Measurements from ENCODE around the gene ANKH.
A peak's percentile ranks its signal among the peaks of the same experiment; 100 is the strongest.
"Not testable (repeated sequence)": the region's sequence is repeated elsewhere in the genome, so short reads cannot be mapped to it uniquely, and the experiment has no call there.

The ANKH gene

DNA sequence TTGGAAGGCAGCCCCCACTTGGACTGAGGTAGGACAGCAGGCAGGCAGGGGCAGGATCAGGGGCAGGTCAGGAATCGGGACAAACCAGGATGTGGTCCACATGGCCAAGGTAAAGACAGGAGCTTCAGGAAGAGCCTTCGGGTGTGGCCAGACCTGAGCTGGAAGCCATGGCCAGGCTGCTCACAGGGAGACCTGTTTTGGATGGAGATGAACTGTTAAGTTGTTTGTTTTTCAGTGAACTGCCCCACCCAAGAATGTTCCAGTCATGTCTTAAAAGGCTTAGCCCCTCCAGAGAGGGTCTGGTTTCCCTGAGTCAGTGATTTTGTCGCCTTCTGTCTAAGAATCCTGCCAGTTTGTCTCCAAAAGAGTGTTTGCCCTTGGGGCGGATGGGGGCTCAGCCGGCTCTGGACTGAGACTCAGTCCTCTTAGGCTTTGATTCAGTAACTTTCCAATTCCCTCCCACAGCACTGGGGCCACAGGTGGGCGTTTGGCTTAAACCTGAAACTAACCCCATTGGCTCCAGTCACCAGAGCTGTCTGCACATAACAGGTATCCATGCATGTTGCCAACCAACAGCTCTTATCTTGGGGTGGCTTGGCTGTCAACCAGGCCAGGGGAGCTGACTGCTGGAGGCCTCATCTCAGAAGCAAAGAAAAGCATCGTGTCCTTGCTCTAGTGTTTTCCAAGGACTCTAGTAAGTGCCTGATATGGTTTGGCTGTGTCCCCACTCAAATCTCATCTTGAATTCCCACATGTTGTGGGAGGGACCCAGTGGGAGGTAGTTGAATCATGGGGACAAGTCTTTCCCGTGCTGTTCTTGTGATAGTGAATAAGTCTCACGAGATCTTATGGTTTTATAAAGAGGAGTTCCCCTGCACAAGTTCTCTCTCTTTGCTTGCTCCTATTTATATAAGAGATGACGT is 11.3 kb upstream of the ANKH start:
- DNase-seq: no peak

- no peak for DNase-seq
These were observed 10.2 kb upstream of the ANKH start for GRCh38 chr5:14881826-14882225.

- no peak for DNase-seq
These were observed 9.1 kb upstream of the ANKH start for GRCh38 chr5:14880688-14881087.

DNA sequence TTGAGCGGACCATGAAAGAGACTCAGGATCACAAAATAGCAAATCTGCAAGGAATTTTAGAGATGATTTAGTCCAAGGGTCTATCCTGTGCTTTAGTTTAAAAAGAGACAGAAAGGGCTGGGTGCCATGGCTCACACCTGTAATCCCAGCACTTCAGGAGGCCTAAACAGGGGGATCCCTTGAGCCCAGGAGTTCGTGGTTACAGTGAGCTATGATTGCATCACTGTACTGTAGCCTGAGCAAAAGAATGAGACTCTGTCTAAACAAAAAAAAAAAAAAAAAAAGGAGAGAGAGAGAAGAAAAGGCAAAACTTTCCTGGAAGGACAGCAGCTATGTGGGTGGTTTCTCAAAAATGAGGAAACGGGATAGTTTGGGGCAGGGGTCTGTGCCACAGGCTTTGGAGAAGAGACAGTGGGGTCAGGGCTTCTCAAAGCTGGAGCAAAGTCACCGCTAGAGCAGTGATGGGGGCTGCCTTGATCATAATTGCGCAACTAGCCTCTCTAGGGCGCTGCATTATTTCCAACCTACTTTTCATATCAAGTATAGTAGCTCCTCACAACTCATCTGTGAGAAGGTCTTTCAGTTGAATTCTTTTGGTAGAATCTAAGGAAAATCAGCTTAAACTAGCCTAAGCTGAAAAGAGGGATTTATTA is 8.5 kb upstream of the ANKH start:
- no peak for DNase-seq

- DNase-seq: no peak
These were observed 7.8 kb upstream of the ANKH start for GRCh38 chr5:14879393-14879792.

DNA sequence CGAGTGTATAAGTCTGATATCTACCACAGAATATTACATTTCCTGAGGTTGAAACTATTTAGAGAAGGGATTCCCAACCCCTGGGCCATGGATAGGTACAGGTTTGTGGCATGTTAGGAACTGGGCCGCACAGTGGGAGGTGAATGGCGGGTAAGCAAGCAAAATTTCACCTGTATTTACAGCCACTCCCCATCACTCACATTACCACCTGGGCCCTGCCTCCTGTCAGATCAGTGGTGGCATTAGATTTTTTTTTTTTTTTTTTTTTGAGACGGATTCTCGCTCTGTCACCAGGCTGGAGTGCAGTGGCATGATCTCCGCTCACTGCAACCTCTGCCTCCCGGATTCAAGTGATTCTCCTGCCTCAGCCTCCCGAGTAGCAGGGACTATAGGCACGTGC is 6.6 kb upstream of the ANKH start:
- DNase-seq: not testable (repeated sequence)

GRCh38 chr5:14876095-14876494 is 4.5 kb upstream of the ANKH start:
- no peak for DNase-seq

DNA sequence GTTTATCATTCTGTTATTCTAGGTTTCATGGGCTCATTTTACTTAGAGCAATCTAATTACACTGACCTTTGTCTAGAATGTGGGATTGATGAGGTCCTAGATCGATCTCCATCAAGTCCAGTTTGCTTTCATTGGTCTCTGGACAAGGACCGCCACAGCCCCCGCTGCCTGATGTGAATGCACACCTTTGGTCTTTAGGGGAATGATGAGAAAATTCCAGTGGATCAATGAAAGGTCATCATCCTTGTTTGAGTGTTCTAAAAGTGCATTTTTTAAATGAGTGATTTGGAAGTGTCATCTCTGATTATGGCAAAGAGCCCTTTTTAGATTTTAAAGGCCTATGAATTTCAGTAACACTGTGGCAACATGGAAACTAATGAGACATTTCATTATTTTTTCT is 2.2 kb upstream of the ANKH start:
- DNase-seq: no peak

DNA sequence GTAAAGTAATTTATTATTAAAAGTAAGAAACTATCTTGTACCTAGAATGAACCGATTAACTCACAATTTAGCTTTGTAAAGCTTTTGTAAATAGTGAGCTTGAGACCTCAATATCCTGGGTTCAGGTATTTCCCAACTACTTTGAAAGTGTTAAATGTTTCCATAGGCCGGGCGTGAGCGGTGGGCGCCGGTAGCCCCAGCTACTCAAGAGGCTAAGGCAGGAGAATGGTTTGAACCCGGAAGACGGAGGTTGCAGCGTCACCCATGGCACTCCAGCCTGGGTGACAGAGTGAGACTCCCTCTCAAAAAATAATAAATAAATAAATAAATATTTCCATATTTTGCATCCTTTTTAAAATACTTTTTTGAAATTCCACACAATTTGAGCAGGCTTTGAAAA is 1.5 kb upstream of the ANKH start:
- no peak for DNase-seq

GRCh38 chr5:14872070-14872989 is 752 bp upstream of the ANKH start:
- DNase-seq: peak; percentile 71

GRCh38 chr5:14870337-14871213 is 1.0 kb downstream of the ANKH start:
- peak; percentile 35 for DNase-seq

- DNase-seq: peak; percentile 40
These were observed 1.9 kb downstream of the ANKH start for GRCh38 chr5:14869668-14870164.

DNA sequence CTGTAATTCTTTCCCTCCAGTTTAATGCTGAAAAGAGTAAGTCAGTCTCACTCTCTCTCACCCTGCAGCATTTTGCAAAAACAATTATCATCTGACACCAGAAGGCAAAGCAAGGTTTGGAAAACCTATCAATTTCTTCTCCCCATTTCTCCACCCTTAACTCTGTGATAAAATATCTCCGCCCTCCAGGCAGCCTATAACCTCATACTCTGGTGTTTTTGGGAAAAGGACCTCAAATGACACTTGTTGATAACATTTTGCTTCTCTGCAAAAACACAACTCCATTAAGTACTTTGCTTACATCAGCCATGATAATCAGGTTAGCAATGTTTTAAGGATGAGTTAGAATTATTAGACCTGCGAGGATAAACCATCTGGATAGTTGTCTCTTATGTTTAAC is 2.3 kb downstream of the ANKH start:
- DNase-seq: no peak

- DNase-seq: no peak
These were observed 2.8 kb downstream of the ANKH start for GRCh38 chr5:14868771-14869170.

- no peak for DNase-seq
These were observed 7.3 kb downstream of the ANKH start for GRCh38 chr5:14864181-14864812.

- DNase-seq: no peak
These were observed 8.5 kb downstream of the ANKH start for GRCh38 chr5:14863105-14863504.

DNA sequence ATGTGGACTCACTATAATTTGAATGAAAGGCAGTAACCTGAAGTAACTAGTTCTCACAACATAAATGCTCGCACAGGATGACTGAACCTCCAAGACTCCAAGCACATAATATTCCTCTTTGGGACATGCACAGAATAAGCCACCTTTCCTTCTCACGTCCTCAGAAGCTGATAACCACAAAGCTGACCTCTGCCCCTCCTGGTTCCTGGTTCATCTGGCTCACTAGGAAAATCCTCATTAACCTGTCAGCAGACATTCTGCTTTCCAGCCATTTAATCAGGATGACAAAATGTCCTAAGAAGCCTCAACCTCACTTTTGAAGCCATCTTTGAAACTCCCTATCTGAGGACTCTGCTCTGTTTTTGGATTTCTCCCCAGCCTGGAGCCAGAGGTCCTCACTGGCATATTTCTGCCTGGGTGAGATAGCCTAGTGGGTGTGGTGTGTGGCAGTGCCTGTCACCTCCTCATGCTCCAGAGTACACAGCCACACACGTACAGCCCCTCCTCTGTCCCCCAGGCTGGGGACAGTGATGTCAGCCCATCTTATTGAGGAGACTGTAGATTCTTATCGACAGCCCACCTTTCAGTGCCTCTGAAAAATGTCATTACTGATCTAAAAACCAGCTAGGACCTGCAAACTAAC is 10.3 kb downstream of the ANKH start:
- no peak for DNase-seq

GRCh38 chr5:14859980-14860379 is 11.6 kb downstream of the ANKH start:
- no peak for DNase-seq

DNA sequence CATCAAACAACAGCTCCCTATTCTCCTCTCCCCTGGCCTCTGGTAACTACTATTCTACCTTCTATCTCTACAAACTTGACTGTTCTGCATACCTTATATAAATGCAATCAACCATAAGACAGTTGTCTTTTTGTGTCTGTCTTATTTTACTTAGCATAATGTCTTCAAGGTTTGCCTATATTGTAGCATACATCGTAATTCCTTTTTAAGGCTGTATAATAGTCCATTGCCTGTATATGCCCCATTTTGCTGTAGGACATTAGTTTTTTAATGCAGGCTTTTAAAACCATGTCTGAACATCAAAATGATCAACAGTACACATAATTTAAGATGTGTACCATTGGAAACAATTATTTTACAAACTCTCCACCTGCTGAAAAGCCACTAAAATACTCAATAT is 12.4 kb downstream of the ANKH start:
- no peak for DNase-seq

- DNase-seq: no peak
These were observed 16.2 kb downstream of the ANKH start for GRCh38 chr5:14855366-14855765.

- DNase-seq: no peak
These were observed 16.8 kb downstream of the ANKH start for GRCh38 chr5:14854799-14855198.

All from CD4-positive, alpha-beta T cell treated with Interleukin-6 for 4 hours (primary cell).